ENCODE results near the gene HERC5.
"Not testable (repeated sequence)": the region's sequence is repeated elsewhere in the genome, so short reads cannot be mapped to it uniquely, and the experiment has no call there.

HERC5 gene

DNA sequence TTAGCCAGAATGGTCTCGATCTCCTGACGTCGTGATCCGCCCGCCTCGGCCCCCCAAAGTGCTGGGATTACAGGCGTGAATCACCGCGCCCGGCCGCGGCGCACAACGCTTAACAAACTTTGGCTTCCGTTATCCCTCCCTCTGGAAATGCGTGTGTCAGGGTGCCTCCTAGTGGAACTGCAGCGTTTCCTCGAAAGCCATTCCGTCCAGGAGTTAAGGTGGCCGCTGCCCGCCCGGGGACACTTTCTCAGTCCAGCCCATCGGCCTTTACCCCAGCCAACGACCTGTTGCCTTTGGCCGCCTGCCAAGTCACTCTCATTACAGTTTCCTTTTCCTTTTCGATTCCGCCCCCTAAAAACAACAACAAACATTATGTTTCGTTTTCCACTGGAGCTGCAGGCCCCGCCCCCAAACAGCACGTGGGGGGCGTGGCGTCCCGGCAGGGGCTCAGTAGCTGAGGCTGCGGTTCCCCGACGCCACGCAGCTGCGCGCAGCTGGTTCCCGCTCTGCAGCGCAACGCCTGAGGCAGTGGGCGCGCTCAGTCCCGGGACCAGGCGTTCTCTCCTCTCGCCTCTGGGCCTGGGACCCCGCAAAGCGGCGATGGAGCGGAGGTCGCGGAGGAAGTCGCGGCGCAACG is at the start of gene HERC5:
Gene HERC5, plus strand, starts transcription at position 450 of the 637 bp plus-strand sequence. Its CDS starts 151 bp downstream, at position 601.
- peak; percentile 90 for DNase-seq (ENCODE audit: low spot score)

DNA sequence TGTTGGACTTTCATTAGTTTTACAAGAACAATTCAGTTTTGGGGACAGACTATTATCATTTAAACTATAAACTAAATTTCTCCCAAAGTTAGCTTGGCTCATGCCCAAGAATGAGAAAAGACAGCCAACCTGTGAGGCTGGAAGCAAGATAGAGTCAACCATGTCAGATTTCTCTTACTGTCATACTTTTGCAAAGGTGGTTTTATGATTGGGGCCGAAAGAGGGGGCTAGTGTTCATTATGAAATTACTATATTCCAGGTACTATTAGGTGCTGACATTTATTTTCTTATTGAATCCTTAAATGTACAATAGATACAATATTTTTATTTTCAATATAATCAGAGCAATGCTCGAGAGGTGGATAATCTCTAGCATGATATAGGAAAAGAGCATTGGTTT is 47.7 kb upstream of the HERC5 start:
- DNase-seq (ENCODE audit: low spot score) = no peak

DNA sequence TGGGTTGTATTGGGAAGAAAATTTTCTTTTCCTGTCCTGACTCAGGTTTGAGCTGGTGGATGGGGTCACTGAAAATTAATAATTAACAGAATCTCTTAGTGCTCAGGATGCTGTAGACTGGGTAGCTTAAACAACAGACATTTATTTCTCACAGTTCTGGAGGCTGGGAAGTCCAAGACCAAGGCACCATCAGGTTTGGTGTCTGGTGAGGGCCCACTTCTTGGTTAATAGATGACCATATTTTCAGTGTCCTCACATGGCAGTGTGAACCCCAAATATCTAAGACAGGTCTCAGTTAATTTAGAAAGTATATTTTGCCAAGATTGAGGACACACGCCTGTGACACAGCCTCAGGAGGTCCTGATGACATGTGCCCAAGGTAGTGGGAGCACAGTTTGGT is 47.1 kb upstream of the HERC5 start:
- no peak for DNase-seq (ENCODE audit: low spot score)

DNA sequence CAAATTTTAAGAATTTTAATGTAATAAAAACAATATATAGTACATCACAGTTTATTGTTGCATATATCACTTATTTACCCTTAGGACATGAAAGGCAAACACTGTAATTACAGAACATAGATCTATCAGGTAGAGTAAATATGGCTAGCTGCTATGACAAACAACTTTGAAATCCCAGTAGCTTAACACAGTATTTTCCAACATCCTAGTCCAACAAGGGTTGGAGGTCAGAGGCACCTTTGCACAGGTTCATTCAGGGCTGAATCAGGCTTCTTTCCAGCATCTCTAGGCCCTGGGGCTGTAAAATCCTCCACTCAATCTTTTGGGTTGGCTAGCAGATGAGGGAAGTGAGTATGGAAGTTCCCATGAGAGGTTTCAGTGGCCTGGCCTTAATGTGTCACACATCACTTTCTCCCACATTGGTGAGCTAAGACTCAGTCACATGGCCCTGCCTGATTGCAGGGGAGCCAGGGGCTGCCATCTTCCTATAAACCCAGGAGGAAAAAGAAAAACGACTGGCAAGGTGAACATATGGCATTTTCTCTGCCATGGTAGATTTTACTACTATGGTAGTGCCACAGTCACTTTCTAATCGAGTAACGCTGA is 45.3 kb upstream of the HERC5 start:
- no peak for DNase-seq (ENCODE audit: low spot score)

DNA sequence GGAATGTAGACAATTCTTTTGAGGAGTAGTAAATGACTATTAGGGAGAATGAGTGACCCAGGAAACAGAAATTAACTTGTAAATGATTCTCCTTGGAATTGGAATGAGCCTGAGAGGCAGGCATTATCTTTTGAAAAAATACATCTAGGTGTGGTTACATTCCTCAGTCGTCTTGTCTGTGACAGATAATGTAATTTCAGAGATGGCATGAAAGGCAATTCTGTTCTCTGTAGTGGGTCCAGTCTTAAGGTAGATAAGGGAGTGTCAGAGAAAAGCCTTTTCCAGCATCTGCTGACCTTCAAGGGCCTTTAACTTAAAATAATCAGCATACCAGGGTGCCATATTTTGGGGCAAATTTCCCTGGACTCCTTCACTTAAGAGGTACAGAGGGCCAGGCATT is 43.1 kb upstream of the HERC5 start:
- no peak for DNase-seq (ENCODE audit: low spot score)

DNA sequence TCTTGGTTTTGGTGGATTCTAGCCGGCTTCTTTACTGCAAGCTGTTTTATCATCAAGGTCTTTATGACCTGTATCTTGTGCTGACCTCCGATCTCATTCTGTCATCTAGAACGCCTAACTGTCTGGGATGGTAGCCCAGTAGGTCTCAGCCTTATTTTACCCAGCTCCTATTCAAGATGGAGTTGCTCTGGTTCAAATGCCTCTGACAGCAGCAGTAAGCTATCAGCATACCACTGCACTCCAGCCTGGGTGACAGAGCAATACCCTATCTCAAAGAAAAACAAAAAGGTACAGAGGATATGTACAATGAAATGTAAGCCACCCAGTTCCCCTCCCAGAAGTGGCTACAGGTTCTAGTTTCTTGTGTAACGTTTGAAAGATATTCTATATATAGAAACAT is 42.2 kb upstream of the HERC5 start:
- DNase-seq (ENCODE audit: low spot score) = no peak

DNA sequence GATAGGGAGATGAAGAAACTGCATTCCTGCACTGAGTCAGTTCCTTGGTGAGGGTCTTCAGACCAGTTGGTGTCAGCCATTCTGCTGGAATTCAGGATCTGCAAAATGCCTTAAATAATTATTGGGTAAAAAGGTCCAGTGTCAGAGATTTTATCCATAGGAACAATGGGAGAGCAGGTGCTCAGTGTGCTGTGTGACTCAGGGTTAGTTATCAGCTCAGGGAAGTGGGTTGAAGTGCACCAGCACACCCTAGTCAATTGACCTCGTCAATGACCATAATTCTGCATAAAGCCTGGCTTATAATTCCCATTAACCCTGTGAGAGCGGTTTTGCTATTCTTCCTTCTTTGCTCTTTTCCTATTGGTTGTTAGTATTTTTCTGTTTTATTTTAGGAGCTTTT is 40.9 kb upstream of the HERC5 start:
- no peak for DNase-seq (ENCODE audit: low spot score)

DNA sequence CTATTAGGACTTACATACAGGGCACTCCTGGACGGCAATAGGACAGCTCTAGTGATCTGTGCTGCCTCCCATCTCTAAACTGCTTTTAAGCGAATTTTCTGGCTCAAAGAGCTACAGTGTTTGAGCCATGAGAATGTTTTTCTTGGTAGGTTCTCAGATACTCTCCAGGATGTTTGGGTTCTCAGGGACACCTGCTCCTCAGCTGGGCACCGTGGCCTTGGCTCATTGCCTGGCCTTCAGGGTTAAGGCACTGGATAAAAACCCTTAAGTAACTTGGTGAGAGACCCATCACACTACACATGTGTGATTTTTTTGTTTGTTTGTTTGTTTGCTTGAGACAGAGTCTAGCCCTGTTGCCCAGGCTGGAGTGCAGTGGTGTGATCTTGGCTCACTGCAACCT is 38.5 kb upstream of the HERC5 start:
- no peak for DNase-seq (ENCODE audit: low spot score)

DNA sequence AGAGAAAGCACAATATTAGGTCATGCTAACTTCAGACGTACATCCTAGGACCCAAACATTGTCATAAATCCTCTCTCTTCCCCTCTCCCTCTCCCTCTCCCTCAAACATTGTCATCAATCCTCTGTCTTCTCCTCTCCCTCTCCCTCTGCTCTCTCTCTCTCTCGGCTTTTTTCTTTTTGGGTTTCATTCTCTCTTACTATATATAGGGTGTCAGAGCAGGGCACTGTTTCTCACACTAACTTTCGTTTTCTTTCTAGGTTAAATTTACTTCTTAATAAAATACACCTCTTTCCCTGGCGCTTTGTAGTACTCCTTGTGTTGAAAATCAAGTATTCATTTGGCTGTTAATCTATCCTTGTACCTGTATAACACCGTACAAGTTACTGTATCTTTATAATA is 37.0 kb upstream of the HERC5 start:
- no peak for DNase-seq (ENCODE audit: low spot score)

DNA sequence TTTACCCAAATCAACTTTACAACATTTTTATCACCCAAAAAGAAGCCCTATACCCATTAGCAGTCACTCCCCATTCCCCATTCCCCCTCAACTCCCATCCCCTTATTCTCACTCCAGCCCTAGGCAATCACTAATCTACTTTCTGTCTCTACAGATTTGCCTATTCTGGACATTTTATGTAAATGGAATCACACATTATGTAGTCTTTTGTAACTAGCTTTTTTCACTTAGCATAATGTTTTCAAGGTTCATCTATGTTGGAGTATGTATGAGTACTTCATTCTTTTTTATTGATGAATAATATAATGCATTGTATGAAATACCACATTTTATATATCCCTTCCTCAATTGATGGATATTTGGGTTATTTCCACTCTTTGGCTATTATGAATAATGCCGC is 36.1 kb upstream of the HERC5 start:
- DNase-seq (ENCODE audit: low spot score) = no peak

DNA sequence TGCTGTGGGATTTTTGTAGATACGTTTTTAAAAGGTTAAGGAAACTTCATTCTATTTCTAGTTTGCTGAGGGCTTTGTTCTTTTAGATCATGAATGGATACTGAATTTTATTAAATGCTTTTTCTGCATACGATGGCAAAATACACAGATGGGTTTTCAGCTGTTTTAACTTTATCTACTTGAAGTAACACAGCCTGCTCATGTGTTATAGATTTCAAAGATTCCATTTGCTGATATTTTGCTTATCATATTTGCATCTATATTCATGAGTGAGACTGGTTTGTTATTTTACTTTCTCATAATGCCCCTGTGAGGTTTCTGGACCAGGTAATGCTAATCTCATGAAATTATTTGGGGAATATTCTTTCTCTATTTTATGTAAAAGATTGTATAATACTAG is 34.5 kb upstream of the HERC5 start:
- DNase-seq (ENCODE audit: low spot score) = no peak

DNA sequence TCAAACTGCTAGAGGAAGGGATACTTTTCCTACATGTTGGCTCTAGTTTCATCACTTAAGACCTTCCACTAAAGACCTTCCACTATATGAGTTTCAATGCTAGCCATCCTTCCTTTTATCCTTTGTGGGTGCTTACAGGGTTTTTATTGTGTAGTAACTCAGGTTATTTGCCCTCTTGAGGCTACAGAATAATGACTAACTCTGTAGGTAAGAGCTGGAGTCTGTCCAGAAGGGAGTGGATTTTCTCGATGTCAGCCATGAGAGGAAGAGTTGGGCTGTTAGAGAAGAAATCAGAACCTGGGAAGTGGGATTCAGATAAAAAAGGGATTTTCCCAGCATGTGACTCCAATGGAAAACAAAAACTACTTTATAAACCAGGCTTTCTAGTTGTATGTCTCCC is 27.5 kb upstream of the HERC5 start:
- DNase-seq (ENCODE audit: low spot score) = no peak

DNA sequence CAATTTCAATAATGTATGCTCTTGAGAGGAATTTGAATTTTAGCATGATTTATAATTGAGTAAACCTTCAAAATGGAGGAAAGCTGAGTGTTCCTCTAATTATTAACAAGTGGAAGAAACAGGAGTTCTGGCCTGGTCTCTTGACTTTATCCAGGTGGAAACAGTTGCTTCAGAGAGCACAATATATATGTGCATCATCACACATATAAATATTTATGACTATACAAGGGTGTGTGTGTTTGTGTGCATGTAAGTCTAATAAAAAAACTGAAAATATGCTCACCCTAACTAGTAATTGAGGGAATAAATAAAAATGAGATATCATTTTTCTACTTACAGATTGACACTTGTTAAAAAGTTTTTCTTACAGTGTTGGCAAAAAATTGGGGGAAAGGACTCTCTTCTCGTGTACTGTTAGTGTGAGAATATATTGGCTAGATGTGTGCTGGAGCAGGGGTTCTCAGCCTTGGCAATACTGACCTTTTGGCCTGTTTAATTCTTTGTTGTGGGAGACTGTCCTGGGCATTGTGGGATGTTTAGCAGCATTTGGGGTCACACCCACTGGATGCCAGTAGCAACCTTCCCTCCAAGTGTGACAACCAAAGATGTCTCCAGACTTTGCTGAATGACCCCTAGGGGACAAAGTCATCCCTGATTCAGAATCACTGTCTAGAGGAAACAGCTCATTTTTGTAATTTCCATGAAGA is 20.8 kb upstream of the HERC5 start:
- no peak for DNase-seq (ENCODE audit: low spot score)

DNA sequence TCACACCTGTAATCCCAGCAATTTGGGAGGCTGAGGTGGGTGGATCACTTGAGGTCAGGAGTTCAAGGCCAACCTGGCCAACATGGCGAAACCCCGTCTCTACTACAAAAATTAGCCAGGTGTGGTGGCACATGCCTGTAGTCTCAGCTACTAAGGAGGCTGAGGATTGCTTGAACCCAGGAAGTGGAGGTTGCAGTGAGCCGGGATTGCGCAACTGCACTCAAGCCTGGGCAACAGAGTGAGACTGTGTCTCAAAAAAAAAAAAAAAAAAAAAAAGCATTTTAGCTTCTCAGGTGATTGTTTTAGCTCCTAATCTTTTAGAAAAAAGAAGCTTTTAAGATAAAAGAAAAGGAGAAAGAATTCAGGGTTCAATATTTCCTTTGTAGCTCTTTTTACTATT is 19.0 kb upstream of the HERC5 start:
- DNase-seq (ENCODE audit: low spot score) = not testable (repeated sequence)

DNA sequence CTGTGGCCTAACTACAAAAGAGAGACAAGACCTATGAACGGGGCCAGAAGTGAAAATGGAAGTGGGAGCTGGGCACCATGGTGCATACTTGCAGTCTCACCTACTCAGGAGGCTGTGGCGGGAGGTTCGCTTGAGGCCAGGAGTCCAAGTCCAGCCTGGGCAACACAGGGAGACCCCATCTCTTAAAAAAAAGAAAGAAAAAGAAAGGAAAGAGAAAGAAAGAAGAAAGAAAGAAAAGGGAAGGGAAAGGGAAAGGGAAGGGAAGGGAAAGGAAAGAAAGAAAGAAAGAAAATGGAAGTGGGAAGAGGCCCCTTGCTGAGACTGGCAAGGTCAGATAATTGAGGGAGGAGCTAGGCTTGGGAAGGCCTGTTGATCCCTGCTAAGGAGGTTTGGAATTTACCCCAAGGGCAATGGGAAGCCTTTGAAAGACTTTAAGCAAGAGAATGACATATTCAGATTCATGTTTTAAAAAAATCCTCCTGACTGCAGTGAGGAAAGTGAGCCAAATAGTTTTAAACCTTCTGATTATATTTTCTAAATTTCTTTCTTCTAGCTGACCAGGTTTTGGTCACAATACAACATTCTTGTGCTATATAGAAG is 17.7 kb upstream of the HERC5 start:
- DNase-seq (ENCODE audit: low spot score) = no peak

DNA sequence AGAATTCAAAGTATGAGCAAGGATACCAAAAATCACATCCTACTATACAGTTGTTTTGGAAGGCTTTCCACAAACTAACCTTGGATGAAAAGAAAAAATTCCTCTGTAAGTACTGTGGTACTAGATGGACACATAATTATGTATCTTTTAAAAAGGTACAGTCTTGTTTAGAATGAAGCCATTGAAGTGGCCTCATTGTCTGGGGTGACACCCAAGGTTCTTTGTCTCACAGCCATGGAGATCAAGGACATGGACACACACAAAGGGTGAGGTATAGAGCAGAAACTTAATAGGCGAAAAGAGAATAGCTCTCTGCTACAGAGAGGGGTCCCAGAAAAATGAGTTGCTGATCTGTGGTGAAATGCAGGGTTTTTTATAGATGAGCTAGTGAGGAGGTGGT is 16.8 kb upstream of the HERC5 start:
- DNase-seq (ENCODE audit: low spot score) = no peak

DNA sequence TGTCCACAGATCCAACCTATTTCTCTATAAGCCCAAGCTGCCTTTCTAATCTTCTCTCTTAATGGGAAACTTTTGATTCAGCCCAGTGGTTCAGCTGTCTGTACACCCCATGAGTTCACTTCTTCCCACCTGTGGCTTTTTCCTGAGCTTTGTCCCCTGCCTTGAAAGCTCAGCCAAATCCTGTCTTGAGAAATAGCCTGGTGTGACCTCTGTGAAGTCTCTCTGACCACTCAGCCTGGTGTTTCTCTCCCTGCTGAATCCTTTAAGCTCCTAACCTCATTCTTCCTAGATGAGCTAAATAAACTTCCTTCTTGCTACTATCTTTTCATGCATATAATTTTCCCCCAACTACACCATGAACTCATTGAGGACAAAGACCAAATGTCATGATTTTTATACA is 15.2 kb upstream of the HERC5 start:
- no peak for DNase-seq (ENCODE audit: low spot score)

DNA sequence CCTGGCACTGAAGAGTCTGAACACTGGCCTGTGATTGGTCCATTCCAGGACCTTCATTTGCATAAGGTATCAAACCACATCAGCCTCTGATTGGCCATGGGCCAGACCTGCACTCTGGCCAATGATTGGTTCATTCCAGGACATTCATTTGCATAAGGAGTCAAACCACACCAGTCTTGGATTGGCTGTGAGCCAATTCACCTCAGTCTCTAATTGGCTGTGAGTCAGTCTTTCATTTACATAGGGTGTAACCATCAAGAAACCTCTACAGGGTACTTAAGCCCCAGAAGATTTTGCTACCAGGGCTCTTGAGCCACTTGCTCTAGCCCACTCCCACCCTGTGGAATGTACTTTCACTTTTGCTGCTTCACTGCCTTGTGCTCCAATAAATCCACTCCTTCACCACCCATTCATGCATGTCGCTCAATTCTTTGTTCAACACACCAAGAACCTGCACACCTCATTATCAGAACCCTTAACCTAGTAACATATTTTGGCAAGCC is 14.2 kb upstream of the HERC5 start:
- no peak for DNase-seq (ENCODE audit: low spot score)

DNA sequence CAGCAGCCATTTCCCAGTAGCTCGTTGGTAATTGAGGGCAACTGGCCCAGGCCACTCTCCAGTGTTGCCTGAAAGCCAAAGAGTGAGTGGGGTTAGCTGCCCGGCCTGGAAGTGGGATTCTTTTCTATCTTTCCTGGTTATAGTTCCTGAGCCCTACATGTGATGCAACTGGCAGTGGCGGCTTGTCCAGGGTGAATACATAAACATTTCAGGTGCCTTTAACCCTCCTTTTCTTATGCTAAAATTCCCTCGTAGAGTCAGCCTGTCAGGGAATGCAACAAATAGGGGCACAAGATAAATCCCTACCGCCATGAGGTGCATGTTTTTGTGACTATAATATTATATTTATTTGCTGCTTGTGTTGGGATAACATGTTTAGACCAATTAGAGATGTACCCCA is 13.4 kb upstream of the HERC5 start:
- DNase-seq (ENCODE audit: low spot score) = no peak

DNA sequence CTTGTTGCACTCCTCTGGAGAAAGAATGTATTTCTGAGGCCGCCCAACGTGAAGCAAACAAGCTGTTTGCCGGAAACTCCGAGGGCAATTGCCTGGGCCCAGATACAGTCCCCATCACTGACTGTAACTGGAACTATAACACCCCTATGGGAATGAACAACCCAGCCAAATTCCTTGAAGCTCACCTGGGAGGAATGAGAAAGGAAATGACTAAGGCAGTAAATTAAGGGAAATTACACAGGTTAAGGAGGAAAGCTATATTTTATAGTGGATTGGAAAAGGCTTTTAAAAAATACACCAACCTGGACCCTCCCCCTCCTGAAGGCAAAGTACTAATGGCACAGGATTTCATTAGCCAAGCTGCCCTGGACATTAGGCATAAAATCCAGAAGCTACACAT is 11.7 kb upstream of the HERC5 start:
- no peak for DNase-seq (ENCODE audit: low spot score)

DNA sequence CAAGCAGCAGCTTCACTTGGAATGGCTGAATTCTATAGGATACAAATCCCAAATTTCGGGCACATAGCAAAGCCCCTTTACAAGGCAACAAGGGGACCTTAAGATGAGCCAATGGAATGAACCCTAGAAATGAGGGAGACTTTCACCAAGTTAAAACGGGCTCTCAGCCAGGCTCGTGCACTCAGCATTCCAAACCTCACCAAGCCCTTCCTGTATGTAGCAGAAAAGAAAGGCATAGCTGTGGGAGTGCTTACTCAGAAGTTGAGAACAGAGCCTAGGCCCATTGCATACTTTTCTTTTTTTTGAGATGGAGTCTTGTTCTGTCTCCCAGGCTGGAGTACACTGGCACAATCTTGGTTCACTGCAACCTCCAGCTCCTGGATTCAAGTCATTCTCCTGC is 10.8 kb upstream of the HERC5 start:
- no peak for DNase-seq (ENCODE audit: low spot score)

DNA sequence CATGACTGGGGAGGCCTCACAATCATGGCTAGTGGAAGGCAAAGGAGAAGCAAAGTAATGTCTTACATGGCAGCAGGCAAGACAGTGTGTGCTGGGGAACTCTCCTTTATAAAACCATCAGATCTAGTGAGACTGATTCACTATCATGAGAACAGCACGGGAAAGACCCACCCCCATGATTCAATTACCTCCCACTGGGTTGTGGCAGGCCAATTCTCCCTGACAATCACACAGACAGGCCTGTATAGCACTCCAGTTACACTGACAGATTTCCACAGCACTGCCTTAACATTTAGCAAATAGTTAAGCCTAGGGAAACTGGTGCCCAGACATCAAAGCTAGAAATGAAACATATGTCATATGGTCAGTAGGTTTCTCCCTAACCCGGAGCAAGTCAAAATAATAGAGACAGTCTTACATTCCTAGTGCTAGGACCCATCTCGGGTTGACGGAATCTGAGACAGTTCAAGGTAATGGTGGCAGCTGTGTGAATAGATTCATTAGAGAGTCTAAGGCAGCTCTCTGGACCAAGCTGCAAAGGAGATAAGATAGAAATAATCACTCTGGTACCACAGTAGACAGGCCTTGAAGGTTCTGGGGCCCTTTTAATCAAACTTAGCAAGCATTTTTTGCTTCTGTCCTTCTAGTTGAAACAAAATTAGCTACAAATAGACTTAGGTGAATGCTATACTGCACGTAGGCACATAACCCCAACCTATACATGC is 9.4 kb upstream of the HERC5 start:
- no peak for DNase-seq (ENCODE audit: low spot score)
